NOMO-1 treated with DMSO at 0.1 percent for 48 hours (cell line): ENCODE data around the gene ZBTB42.
"Not testable (repeated sequence)": the region's sequence is repeated elsewhere in the genome, so short reads cannot be mapped to it uniquely, and the experiment has no call there.

ENCODE experiments used
- DNase-seq: peaks from one replicate; lab custom pipeline; 2025; ENCODE audit not compliant: unreplicated experiment; lab: John Stamatoyannopoulos, UW

Gene ZBTB42

GRCh38 chr14:104830781-104831180 lies 29.9 kb downstream of the ZBTB42 start:
- DNase-seq: no peak

GRCh38 chr14:104836171-104836935 lies 35.5 kb downstream of the ZBTB42 start:
- DNase-seq: not testable (repeated sequence)

- DNase-seq: no peak
Measured at GRCh38 chr14:104841730-104842129, 40.8 kb downstream of the ZBTB42 start.

DNA sequence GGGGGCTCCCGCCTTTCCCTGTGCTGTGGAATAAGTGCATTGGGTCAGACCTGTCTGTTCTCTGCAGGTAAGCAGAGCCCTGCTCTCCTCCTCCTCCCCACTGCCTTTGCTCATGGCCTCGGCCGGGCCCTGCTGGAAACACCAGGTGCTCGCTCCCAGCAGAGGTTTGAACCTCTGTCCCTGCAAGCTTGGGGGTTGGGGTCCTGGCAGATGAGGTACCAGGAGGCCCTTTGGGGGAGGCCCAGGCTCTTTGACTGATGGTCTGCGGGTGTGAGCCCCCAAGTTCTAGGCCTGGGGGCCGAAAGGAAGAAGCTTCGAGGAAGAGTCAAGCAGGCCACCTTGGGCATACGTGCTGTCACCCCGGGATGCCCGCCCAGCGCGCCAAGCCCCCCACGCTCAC lies 42.1 kb downstream of the ZBTB42 start:
- DNase-seq: no peak

- DNase-seq: no peak
Measured at GRCh38 chr14:104843442-104844305, 42.8 kb downstream of the ZBTB42 start.

DNA sequence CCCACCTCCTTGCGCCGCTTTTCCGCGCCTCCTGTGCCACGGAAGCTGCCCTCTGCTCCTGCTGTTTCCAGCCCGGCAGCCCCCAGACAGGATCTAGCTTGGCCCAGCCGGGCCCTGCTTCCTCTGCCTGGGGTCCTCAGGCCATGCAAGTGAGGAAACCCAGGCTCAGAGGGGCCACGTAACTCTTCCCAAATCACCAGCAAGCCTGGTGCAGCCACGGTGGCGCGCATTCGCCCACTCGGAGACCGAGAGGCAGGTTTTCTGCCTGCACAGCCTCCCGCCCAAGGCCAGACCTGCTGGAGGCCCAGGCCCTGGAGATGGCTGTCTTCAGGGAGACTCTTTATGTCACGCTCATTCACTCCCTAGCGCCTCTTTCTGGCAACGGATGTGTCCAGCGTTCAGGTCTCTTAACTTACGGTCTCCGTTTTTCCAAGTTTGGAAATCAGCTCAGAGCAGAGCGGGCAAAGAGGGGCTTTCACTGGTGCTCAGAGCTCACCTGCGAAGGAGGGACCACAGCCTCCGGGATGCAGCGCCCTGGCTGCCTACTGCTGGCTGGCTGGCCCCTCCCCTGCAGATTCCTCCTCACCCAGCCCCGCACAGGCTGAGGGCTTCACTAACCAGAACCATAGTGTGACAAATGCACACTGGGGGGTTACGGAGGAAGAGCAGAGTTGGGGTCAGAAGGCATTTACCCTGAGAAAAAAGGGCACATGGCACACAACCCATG lies 43.6 kb downstream of the ZBTB42 start:
- no peak for DNase-seq

- no peak for DNase-seq
Measured at GRCh38 chr14:104845033-104845666, 44.2 kb downstream of the ZBTB42 start.

DNA sequence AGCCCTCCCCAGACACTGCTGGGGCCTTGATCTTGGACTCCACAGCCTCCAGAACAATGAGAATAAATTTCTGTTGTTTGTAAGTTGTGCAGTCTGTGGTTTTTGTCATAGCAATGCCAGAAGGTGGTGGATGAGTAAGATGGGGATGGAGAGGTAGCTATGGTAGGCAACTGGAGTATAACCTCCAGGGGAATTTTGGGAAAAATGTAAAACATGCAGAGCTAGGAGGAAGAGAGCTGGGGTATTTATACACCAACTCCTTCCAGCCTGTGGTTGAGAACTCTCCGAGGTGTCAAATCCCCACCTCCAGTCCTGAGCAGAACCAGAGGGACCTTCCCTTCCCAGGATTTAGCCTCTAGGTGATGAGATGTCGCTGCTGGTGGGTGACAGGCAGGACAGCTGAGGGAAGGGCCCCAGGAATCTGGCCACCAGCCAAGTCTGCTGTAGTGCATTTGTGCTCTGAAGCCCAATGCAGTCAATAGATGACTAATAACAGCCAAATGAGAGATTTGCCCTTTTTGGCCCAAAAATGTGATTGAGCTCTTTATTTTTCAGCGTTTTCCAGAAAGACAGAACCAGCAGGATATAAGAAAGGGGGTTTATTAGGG lies 45.0 kb downstream of the ZBTB42 start:
- DNase-seq: no peak

- DNase-seq: no peak
Measured at GRCh38 chr14:104852280-104852663, 51.4 kb downstream of the ZBTB42 start.
